IPS DF 6.9 (cell line): ENCODE measurements around the gene ITIH5.

Experiments
- DNase-seq: peaks from one replicate; pipeline ENCODE4 v3.0.0-alpha.2; 2013; ENCODE audit warnings: low read depth, low spot score
- H3K27ac ChIP-seq: one replicate; pipeline ENCODE4 v1.5.1; 2013; ENCODE audit warnings: low read length, control low read depth
- H3K27me3 ChIP-seq: 2 replicates; pipeline ENCODE4 v1.6.1; 2013; ENCODE audit warnings: mild to moderate bottlenecking, low read length; ENCODE audit not compliant: control insufficient read depth, insufficient read depth
- H3K36me3 ChIP-seq: 2 replicates; pipeline ENCODE4 v1.6.1; 2013; ENCODE audit warnings: low read length; ENCODE audit not compliant: control insufficient read depth, insufficient read depth
- H3K4me1 ChIP-seq: 2 replicates; pipeline ENCODE4 v1.6.1; 2013; ENCODE audit warnings: low read length; ENCODE audit not compliant: control insufficient read depth, insufficient read depth
- H3K4me3 ChIP-seq: 2 replicates; pipeline ENCODE4 v1.5.1; 2013; ENCODE audit warnings: mild to moderate bottlenecking, low read length
- H3K9me3 ChIP-seq: 2 replicates; pipeline ENCODE4 v1.6.1; 2013; ENCODE audit warnings: low read length, inconsistent platforms; ENCODE audit not compliant: control insufficient read depth, insufficient read depth
- WGBS: extraction: QIAGEN DNeasy Blood & Tissue Kit; methylation state at CpG from one replicate; pipeline ENCODE4 v1.1.7; 2013; ENCODE audit warnings: mixed read lengths, missing lambda C conversion rate; ENCODE audit not compliant: insufficient read length, insufficient coverage; 5-methylcytosine and 5-hydroxymethylcytosine counted together

The ITIH5 gene

DNA sequence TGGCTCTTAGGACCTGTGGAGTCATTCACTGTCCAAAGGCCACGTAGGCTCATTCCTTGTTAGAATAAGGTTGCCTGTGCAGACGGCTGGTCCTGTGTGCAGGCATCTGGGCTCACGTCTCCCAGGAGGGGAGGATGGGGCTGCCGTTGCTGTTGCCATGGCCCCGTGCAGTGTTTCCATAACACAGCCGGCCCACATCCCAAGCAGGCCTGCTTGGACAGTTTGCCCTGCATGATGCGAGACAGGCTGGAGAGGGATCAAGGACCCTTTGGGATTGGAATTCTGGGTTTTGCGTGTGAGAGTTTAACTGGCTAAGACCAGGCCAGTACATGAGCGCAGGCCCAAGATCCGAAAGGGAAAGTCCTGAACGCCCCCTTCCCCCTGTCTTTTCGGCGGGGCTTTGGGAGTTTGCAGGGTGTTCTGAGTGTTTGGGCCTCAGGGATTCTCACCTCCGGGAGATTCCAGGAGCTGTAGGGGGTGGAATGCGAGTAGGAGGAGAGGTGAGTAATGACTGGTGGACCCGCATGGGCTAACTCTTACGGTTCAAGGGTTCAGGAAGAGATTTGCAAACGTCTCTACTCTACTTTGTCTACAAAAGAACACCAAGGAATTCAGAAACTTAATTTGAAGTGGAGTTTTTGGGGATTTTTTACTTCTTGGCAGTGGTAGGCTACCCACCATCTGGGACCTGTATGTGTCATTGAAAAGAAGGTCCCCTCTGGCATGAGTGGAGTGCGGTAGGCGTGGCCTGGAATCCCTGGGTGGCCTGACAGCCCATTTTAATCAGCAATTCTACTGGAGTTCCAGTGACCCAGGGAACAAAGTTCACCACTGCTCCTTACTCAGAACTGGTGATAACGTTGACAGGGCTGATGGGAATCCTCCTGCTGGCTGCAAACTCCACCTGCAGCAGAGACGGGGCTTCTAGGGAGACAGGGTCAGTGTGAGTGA lies 125.4 kb downstream of the ITIH5 start:
- H3K27me3 ChIP-seq: no peaks in the 10 kb centered on the region
- no peaks in the 10 kb centered on the region for H3K36me3 ChIP-seq
- H3K4me1 ChIP-seq: peaks cover 7% of the 10 kb centered on the region
- DNase-seq: no peak
- no peaks in the 10 kb centered on the region for H3K9me3 ChIP-seq
- no peak overlapping the region for H3K4me3 ChIP-seq
- H3K27ac ChIP-seq: no peak overlapping the region
- WGBS: no CpG with 5 or more reads among the region's 22 CpGs

DNA sequence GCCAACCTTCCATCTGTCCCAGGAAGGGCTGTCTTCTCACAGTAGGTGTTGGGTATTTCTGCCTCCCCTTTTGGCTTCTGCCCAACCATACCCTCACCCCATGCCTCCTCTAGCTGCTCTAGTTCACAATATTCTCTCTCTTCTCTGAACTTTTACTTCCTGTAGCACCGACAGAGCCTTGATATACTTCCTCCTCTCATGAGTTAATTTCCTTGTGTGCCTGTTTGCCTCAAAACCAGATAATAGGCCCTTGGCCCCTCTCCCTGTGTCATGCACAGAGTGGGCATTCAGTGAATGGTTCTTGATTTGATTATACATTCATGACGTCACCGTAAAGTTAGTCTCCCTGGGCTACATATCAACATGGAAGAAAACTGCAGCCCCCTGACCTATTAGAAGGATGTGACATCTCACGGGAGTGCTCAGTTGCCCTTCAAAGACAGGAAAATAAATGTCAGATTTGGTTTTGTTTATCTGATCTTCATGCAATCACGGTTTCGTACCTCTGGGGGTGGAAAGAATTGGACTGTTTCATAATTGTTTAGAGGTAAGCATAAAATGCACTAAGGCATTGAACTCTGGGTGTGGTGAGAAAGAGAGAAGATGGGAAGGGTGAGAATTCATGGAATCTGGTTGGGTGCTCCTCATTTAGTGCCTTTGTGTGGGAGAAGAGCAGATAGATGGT lies 127.7 kb downstream of the ITIH5 start:
- no peaks in the 10 kb centered on the region for H3K27me3 ChIP-seq
- no CpG with 5 or more reads among the region's 6 CpGs for WGBS
- peaks cover 7% of the 10 kb centered on the region for H3K4me1 ChIP-seq
- no peaks in the 10 kb centered on the region for H3K36me3 ChIP-seq
- no peaks in the 10 kb centered on the region for H3K9me3 ChIP-seq
- H3K4me3 ChIP-seq: no peak overlapping the region
- H3K27ac ChIP-seq: no peak overlapping the region
- DNase-seq: no peak

DNA sequence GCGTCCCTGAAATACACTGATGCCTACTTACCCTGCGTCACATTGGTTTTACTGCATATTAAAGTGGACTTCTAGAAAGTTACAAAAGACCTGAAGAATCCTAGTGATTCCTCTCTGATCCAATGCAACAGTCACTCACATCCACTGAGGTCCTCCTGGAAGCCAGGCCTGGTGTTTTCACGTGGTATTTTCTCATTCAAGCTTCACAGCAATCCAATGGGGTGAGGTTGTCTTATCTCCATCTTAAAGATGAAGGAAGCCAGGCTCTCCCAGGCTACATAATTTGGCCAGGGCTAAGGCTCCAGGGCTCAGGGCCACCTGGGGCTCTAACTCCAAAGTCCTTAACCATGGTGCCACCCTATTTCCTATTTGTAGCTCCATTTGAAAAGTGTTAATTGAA lies 129.6 kb downstream of the ITIH5 start:
- H3K27ac ChIP-seq: no peak overlapping the region
- no peak overlapping the region for H3K4me3 ChIP-seq
- no CpG with 5 or more reads among the region's 3 CpGs for WGBS
- H3K36me3 ChIP-seq: no peaks in the 10 kb centered on the region
- no peak for DNase-seq
- H3K9me3 ChIP-seq: no peaks in the 10 kb centered on the region
- peaks cover 7% of the 10 kb centered on the region for H3K4me1 ChIP-seq
- H3K27me3 ChIP-seq: no peaks in the 10 kb centered on the region

DNA sequence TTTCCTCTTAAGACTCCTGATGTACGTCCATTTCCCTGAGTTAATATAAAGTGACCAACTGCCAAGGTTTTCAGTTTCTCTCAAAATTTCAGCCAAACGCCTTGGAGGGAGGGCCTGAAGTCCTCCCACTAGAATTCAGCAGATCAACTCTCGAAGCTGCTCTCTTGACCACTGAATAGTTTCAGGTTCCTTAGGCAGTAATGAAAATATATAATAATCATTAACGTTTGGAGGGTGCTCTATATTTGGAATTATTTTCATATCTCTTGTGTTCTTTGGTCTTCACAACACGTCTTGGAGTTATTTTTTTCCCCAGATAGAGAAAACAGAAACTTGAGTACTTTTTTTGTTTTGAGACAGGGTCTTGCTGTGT lies 132.3 kb downstream of the ITIH5 start:
- WGBS: no CpG with 5 or more reads among the region's 5 CpGs
- Histone ChIP-seq H3K27ac (no peak overlapping the region), H3K9me3 (no peaks in the 10 kb centered on the region), H3K4me3 (no peak overlapping the region), H3K36me3 (no peaks in the 10 kb centered on the region), H3K27me3 (no peaks in the 10 kb centered on the region), H3K4me1 (no peaks in the 10 kb centered on the region)
- no peak for DNase-seq

DNA sequence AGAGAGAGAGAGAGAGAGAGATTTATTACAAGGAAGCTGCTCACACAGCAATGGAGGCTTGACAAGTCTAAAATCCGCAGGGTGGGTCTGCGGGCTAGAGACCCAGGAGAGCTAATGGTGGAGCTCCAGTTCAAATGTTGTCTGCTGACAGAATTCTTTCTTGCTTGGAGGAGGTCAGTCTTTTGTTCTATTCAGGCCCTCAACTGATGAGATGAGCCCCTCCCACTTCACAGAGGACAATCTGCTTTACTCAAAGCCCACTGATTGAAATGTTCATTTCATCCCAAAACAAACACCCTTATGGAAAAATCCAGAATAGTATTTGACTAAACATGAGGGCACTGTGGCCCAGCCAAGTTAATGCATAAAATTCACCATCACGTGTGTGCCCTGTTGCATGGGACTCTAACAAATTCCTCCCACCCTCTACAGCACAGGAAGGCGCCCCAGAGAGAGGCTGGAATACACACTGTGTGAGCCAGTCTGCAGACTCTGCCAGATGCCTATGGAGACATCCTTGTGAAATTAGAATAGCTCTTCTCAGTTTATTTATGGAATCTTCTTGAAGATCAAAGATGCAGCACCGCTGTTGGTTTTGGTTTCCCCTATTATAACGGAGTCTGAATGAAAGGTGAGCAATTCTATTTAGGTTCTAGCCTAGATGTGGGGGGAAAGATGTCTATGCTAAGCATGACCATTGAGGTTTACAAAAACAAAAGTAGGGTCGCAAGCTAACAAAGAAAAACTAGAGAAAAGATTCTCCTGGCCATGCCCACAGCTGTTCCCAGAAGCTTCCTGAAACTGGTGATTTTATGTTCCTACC lies 132.9 kb downstream of the ITIH5 start:
- Histone ChIP-seq H3K9me3 (no peaks in the 10 kb centered on the region), H3K4me3 (no peak overlapping the region), H3K27me3 (no peaks in the 10 kb centered on the region), H3K36me3 (no peaks in the 10 kb centered on the region), H3K4me1 (no peaks in the 10 kb centered on the region), H3K27ac (no peak overlapping the region)
- no CpG with 5 or more reads among the region's 7 CpGs for WGBS
- no peak for DNase-seq

DNA sequence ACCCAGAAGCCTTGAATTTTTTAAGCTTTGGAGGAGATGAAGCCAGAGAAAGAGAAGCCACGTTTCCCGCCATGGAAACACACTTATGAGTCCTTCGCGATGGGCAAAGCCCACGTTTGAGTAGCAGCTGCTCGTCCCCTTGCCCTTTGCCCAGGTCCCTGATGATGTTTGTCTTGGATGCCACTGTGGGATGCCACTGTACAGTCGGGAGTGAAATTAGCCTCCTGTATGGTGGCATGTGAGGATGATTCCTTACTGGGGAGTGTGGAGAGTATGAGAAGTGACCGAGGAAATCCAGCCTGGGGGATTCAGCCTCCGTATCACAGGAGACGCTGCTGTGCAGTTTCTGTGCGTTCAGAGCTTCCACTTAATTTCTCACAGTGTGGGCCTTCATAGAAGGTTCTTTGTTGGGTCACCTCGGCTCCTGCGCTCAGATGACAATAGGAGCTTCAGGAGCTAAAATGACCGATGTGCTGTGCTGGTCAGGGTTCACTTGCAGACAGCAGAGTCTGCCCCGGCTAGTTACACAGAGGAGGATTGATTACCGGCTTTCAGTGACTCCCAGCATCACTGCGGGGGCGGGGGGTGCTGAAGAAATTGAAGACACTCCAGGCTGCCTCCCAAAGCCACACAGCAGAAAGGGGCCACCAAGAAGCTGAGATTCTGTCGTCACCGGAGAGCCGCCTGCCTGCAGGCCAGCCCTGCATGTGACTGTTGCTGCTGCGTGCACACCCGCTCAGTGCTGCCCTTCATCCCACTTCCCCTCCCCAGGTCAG lies 133.9 kb downstream of the ITIH5 start:
- H3K9me3 ChIP-seq: no peaks in the 10 kb centered on the region
- no peak overlapping the region for H3K4me3 ChIP-seq
- WGBS: no CpG with 5 or more reads among the region's 23 CpGs
- no peak for DNase-seq
- no peak overlapping the region for H3K27ac ChIP-seq
- H3K4me1 ChIP-seq: no peaks in the 10 kb centered on the region
- H3K27me3 ChIP-seq: no peaks in the 10 kb centered on the region
- H3K36me3 ChIP-seq: no peaks in the 10 kb centered on the region

DNA sequence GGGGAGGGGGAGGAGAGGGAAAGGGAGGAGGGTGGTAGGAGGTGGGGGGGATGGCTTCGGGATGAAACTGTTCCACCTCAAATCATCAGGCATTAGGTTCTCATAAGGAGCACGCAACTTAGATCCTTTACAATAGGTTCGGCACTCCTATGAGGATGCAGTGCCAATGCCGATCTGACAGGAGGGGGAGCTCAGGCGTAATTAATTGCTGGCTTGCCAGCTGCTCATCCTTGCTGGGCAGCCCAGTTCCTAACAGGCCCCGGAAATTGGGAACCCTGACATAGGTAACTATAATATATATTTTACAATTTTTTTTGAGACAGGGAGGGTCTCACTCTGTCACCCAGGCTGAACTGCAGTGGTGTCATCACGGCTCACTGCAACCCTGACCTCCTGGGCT lies 137.1 kb downstream of the ITIH5 start:
- no peaks in the 10 kb centered on the region for H3K4me1 ChIP-seq
- H3K9me3 ChIP-seq: no peaks in the 10 kb centered on the region
- H3K36me3 ChIP-seq: no peaks in the 10 kb centered on the region
- H3K27me3 ChIP-seq: no peaks in the 10 kb centered on the region
- WGBS: no CpG with 5 or more reads among the region's 7 CpGs
- no peak overlapping the region for H3K4me3 ChIP-seq
- DNase-seq: no peak
- H3K27ac ChIP-seq: no peak overlapping the region

DNA sequence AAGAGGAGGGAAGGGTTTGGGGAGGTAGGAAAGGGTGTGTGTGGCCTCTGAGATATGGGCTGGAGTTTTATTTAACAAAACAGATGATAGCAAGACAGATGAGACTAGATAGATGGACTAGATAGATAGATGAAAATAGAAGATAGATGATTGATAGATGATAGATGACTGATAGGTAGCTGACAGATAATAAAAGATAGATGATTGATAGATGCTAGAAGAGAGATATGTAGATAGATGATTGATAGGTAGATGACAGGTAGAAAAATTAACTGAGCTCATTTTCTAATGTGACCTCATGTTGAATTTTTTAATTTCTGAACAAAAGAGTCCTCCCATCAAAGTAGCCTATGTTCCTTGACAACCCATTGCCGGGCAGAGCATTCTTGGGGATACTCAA lies 139.3 kb downstream of the ITIH5 start:
- no peak for DNase-seq
- no peak overlapping the region for H3K27ac ChIP-seq
- H3K36me3 ChIP-seq: no peaks in the 10 kb centered on the region
- H3K4me3 ChIP-seq: no peak overlapping the region
- H3K27me3 ChIP-seq: no peaks in the 10 kb centered on the region
- H3K4me1 ChIP-seq: no peaks in the 10 kb centered on the region
- H3K9me3 ChIP-seq: no peaks in the 10 kb centered on the region
- WGBS: no CpG with 5 or more reads among the region's 1 CpG

DNA sequence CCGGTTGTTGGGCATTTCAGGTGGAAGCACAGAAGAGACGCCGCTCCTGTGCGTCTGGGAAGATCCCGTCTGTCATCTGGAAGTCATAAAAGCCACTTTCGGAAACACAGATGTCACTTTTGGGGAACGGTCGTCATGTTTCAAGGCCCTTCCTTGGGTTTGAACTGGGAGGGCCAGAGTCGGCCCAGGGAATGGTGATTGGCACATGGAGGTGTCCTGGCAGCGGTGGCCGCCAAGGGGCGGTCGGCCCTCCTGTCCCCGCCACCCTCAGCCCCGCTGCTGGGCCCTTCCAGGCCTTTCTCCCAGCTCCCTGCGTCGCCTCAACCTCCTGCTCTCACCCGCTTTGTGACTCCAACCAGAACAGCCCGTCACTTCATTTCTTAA lies 140.8 kb downstream of the ITIH5 start:
- no peaks in the 10 kb centered on the region for H3K4me1 ChIP-seq
- H3K9me3 ChIP-seq: no peaks in the 10 kb centered on the region
- H3K27me3 ChIP-seq: no peaks in the 10 kb centered on the region
- H3K4me3 ChIP-seq: no peak overlapping the region
- H3K27ac ChIP-seq: no peak overlapping the region
- no CpG with 5 or more reads among the region's 19 CpGs for WGBS
- no peak for DNase-seq
- H3K36me3 ChIP-seq: no peaks in the 10 kb centered on the region
